ENCODE results near the gene HASPIN. TPM values are rescaled to one million over a fixed set of nuclear protein-coding genes. Genes with fewer than 3 reads are reported as not detected.

The HASPIN gene
- polyA plus RNA-seq, 1 donor from 2014 or later: 0.32 TPM

DNA sequence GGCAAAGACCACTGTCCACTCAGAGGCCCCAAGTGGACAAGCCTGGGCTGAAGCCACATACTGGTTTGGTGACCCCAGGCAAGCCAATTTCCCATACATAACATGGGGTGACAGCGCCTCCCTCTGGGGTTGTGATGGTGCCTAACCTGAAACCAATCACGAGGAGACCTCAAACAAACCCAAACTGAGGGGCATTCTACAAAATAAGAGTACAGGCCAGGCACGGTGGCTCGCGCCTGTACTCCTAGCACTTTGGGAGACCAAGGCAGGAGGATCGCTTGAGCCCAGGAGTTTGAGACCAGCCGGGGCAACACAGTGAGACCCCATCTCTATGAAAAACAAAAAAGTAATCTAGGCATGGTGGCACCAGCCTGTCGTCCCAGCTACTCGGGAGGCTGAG, 31.4 kb upstream of the HASPIN start:
- Histone ChIP-seq H3K27me3 (ENCODE audit: insufficient read depth, low read depth, low read length) (peaks cover 24% of the 10 kb centered on the region), H3K9ac (ENCODE audit: low read length) (no peak overlapping the region)

DNA sequence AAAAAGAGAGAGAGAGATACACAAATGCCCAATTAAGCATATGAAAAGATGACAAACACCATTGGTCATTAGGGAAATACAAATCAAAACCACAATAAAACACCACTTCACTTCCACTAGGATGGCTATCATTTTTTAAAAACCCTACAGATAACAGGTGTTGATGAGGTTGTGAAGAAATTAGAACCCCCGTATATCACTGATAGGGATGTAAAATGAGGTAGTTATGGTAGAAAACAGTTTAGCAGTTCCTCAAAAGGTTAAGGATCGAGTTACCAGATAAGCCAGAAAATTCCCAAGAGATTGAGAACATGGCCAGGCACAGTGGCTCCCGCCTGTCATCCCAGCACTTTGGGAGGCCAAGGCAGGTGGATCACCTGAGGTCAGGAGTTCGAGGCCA, 30.6 kb upstream of the HASPIN start:
- Histone ChIP-seq H3K27me3 (ENCODE audit: insufficient read depth, low read depth, low read length) (peaks cover 27% of the 10 kb centered on the region), H3K4me2 (ENCODE audit: low read length) (no peak overlapping the region), H3K9me3 (ENCODE audit: low read length) (no peaks in the 10 kb centered on the region), H3F3A (ENCODE audit: insufficient read depth, low read length, poor library complexity, severe bottlenecking) (no peaks in the 10 kb centered on the region), H3K36me3 (ENCODE audit: insufficient read depth, low read length) (no peaks in the 10 kb centered on the region), H3K9ac (ENCODE audit: low read length) (no peak overlapping the region), H3K27ac (ENCODE audit: low read length) (no peak overlapping the region), H3K9me2 (ENCODE audit: insufficient read depth, low read length) (no peaks in the 10 kb centered on the region), H2AFZ (ENCODE audit: low read depth, low read length) (no peak overlapping the region), H3K79me2 (replicated peaks; ENCODE audit: insufficient read depth, low read length) (no peaks in the 10 kb centered on the region), H4K20me1 (ENCODE audit: insufficient read depth) (no peaks in the 10 kb centered on the region), H3K4me3 (ENCODE audit: low read length) (no peak overlapping the region)
- TF ChIP-seq SMC3 (conservative IDR thresholded peaks at IDR 0.05; ENCODE audit: poor library complexity): no peak
- TF ChIP-seq, protein P1, sequence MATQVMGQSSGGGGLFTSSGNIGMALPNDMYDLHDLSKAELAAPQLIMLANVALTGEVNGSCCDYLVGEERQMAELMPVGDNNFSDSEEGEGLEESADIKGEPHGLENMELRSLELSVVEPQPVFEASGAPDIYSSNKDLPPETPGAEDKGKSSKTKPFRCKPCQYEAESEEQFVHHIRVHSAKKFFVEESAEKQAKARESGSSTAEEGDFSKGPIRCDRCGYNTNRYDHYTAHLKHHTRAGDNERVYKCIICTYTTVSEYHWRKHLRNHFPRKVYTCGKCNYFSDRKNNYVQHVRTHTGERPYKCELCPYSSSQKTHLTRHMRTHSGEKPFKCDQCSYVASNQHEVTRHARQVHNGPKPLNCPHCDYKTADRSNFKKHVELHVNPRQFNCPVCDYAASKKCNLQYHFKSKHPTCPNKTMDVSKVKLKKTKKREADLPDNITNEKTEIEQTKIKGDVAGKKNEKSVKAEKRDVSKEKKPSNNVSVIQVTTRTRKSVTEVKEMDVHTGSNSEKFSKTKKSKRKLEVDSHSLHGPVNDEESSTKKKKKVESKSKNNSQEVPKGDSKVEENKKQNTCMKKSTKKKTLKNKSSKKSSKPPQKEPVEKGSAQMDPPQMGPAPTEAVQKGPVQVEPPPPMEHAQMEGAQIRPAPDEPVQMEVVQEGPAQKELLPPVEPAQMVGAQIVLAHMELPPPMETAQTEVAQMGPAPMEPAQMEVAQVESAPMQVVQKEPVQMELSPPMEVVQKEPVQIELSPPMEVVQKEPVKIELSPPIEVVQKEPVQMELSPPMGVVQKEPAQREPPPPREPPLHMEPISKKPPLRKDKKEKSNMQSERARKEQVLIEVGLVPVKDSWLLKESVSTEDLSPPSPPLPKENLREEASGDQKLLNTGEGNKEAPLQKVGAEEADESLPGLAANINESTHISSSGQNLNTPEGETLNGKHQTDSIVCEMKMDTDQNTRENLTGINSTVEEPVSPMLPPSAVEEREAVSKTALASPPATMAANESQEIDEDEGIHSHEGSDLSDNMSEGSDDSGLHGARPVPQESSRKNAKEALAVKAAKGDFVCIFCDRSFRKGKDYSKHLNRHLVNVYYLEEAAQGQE (IDR thresholded peaks at IDR 0.05; ENCODE audit: borderline replicate concordance): no peak
- TF ChIP-seq EZH2 (IDR thresholded peaks at IDR 0.05; ENCODE audit: borderline replicate concordance, insufficient read depth, low read length, poor library complexity, severe bottlenecking): no peak
- TF ChIP-seq MXI1 (conservative IDR thresholded peaks at IDR 0.05; ENCODE audit: poor library complexity, severe bottlenecking): no peak
- no peak for TF ChIP-seq EP300 (conservative IDR thresholded peaks at IDR 0.05; ENCODE audit: poor library complexity, severe bottlenecking)

More for the DNA sequence above, 31.4 kb upstream of the HASPIN start:
- Histone ChIP-seq H3K36me3 (ENCODE audit: insufficient read depth, low read length) (no peaks in the 10 kb centered on the region), H4K20me1 (ENCODE audit: insufficient read depth) (no peaks in the 10 kb centered on the region), H3K27ac (ENCODE audit: low read length) (no peak overlapping the region), H3K4me2 (ENCODE audit: low read length) (no peak overlapping the region), H3F3A (ENCODE audit: insufficient read depth, low read length, poor library complexity, severe bottlenecking) (no peaks in the 10 kb centered on the region), H3K4me3 (ENCODE audit: low read length) (no peak overlapping the region), H3K9me2 (ENCODE audit: insufficient read depth, low read length) (no peaks in the 10 kb centered on the region), H2AFZ (ENCODE audit: low read depth, low read length) (no peak overlapping the region), H3K79me2 (replicated peaks; ENCODE audit: insufficient read depth, low read length) (no peaks in the 10 kb centered on the region), H3K9me3 (ENCODE audit: low read length) (no peaks in the 10 kb centered on the region)
- TF ChIP-seq TAF1 (IDR thresholded peaks at IDR 0.05; ENCODE audit: low read depth) (no peak), EZH2 (IDR thresholded peaks at IDR 0.05; ENCODE audit: borderline replicate concordance, insufficient read depth, low read length, poor library complexity, severe bottlenecking) (no peak), RAD21 (conservative IDR thresholded peaks at IDR 0.05) (no peak), POLR2AphosphoS5 (IDR thresholded peaks at IDR 0.05) (no peak), MXI1 (conservative IDR thresholded peaks at IDR 0.05; ENCODE audit: poor library complexity, severe bottlenecking) (no peak), EP300 (conservative IDR thresholded peaks at IDR 0.05; ENCODE audit: poor library complexity, severe bottlenecking) (no peak), SMC3 (conservative IDR thresholded peaks at IDR 0.05; ENCODE audit: poor library complexity) (no peak)
- TF ChIP-seq, protein P1 (IDR thresholded peaks at IDR 0.05; ENCODE audit: borderline replicate concordance): no peak
- TF ChIP-seq, protein P2, sequence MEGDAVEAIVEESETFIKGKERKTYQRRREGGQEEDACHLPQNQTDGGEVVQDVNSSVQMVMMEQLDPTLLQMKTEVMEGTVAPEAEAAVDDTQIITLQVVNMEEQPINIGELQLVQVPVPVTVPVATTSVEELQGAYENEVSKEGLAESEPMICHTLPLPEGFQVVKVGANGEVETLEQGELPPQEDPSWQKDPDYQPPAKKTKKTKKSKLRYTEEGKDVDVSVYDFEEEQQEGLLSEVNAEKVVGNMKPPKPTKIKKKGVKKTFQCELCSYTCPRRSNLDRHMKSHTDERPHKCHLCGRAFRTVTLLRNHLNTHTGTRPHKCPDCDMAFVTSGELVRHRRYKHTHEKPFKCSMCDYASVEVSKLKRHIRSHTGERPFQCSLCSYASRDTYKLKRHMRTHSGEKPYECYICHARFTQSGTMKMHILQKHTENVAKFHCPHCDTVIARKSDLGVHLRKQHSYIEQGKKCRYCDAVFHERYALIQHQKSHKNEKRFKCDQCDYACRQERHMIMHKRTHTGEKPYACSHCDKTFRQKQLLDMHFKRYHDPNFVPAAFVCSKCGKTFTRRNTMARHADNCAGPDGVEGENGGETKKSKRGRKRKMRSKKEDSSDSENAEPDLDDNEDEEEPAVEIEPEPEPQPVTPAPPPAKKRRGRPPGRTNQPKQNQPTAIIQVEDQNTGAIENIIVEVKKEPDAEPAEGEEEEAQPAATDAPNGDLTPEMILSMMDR (IDR thresholded peaks at IDR 0.05; ENCODE audit: poor library complexity, severe bottlenecking): no peak

Data from neural cell (in vitro differentiated cells).